LHCN-M2 (cell line): ENCODE results near the gene TPO. TPM values are rescaled to one million over a fixed set of nuclear protein-coding genes. Genes with fewer than 3 reads are reported as not detected.
"Not testable (repeated sequence)": the region's sequence is repeated elsewhere in the genome, so short reads cannot be mapped to it uniquely, and the experiment has no call there.

Experiments used
- DNase-seq: peaks from one replicate; pipeline ENCODE4 v3.0.0-alpha.2; 2012; ENCODE audit warnings: low read depth
- total RNA-seq: library from RNA; depleted of rRNA; stranded (reverse); fragments of >200 nt; gene quantifications from 2 replicates; pipeline ENCODE4 v1.2.3, GENCODE V29; 2014

Gene TPO
- total RNA-seq, 1 experiment from 2014 or later = not detected

DNA sequence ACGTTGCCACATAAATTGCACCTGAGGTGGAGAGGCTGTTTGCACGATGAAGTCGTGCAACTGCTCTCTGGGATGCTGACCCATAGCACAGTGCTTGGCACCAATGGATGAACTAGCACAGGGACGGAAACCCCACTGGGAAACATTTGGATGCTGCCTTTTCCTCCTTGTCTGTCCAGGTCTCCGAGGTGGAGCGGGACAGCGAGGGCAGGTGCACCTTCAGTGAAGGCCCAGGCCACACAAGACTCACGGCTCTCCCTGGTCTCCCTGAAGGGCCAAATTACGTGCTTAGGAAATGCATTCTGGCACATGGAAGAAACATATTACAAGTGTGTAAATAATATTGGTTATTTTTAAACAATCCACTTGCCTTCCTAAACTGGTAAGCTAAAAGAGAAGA lies 70.3 kb downstream of the TPO start:
- no peak for DNase-seq

DNA sequence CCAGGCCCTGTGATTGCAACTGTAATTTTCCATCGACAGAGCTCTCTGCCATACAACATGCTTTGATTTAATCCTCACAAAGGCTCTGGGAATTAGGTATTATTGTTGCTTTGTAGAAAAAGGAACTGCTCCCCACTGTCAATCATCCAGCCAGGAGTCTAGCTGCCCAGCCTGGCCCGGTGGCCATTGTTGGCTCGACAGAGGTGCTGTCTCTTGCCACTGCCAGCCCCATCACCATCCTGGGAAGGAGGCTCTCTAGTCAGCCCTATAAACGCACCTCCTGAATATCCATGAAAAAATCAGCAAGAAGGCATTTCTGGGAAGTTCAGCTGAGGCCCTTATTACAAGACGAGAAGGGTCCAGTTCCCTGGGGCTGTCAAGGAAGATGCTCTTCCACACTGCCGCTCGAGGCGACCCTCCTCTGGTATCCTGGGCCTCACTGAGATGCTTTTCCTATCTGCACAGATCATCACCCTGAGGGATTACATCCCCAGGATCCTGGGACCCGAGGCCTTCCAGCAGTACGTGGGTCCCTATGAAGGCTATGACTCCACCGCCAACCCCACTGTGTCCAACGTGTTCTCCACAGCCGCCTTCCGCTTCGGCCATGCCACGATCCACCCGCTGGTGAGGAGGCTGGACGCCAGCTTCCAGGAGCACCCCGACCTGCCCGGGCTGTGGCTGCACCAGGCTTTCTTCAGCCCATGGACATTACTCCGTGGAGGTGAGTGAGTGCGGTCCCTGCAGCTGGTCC lies 71.0 kb downstream of the TPO start:
- DNase-seq = no peak

DNA sequence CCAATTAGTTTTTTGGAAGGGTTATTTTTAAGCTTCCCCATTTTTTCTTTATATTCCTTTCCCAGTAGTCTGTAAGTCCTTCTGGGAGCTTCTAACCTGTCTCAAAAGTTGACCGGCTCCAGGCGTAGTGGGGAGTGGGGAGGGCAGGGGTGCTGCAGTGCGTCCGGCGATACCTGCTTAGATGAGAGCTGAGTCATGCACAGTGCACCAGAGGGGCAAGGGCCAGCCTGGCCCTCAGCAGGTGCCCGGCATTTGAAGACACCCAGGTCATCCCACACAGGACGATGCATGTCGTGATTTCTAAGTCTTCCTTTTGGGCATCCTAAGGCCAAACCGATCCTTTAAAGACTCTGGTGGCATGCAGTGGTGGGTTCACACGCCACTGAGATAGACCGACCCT lies 73.4 kb downstream of the TPO start:
- no peak for DNase-seq

DNA sequence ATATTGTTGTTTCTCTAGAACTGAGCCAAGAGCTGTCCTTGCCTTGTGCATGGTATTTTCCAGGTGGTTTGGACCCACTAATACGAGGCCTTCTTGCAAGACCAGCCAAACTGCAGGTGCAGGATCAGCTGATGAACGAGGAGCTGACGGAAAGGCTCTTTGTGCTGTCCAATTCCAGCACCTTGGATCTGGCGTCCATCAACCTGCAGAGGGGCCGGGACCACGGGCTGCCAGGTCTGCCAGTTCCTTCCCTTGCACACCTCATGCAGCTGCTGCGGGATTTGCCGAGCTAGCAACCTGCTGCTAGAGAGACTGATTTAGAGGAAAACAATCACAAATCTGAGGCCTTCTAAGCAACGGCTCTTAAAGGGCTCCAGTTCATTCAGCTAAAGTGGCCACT lies 74.5 kb downstream of the TPO start:
- no peak for DNase-seq

DNA sequence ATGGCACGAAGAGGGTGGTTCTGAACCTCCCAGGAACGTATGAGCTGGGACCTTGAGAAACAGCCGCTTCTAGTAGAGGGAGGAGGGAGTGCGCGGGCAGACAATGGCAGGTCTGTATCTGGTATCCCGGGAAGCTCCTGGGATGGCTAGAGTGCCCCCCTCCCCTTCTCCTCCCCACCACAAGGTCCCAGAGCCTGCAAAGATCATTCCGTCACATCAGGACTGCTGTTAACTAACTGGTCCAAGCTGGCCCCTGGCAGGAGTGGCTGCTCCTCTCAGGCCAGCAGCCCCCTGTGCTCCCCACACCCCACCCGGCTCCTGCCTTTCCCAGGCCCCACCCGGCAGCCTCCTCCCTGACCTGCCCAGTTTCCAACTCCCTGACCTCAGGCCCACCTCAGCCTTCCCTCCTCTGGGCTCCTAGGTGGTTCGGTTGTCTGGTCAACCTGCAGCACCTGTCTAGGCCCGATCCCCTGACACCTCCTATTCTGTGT lies 75.0 kb downstream of the TPO start:
- DNase-seq = no peak

DNA sequence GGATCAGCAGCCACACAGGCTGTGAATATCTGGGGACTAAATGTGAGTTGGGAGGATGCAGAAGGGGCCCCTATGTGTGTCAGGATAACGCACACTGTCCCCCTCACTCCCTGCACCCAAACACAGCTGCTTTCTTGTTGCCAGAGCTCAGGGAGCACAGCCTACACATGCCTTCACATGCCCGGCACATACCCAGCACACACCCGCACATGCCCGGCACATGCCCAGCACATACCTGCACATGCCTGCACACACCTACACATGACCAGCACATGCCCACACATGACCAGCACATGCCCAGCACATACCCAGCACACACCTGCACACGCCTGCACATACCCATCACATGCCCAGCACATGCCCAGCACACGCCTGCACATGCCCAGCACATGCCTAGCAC lies 75.6 kb downstream of the TPO start:
- no peak for DNase-seq

DNA sequence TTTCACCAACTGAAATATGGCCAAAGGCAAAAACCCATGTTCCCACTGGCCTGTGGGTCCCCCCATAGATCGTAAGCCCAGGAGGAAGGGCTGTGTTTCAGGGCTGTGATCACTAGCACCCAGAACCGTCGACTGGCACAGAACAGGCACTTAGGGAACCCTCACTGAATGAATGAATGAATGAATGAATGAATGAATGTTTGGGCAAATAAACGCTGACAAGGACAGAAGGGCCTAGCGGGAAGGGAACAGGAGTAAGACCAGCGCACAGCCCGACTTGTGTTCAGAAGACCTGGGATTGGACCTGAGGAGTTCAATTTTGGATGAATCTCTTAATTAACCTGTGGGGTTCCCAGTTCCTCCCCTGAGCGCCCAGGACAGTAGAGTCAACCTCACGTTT lies 76.2 kb downstream of the TPO start:
- DNase-seq = no peak

DNA sequence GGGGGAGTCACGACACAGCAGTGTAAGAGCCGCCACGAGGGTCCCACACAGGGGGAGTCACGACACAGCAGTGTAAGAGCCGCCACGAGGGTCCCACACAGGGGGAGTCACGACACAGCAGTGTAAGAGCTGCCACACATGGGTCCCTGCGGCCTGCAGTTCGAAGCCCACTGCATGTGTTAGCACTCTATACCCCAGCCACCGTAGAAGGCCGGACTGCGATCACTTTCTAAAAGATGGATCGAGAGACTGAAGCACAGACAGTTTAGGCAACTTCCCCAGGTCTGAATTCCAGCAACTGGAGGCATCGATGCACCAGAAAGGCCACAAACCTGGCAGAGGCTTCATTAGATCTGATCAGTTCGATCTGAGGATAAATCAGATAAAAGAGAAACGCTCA lies 77.1 kb downstream of the TPO start:
- DNase-seq = not testable (repeated sequence)

DNA sequence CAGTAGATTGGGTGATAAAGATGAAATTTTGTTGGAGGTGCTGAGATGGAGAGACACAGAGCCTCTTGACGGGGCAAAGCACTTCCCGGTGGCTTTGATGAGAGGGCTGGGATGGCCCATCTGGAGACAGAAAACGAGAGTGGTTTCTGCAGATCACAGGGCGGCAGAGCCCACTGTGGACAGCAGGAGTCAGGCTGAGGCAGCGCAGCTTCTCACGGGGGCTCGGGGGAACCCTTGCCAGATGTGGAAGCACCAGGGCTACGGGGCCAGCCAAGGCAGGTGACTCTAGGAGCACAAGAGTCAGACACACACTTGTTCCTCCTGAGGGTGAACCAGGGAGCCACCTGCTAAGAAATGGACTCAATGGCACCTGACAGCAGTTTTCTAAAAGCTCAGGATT lies 78.5 kb downstream of the TPO start:
- no peak for DNase-seq

DNA sequence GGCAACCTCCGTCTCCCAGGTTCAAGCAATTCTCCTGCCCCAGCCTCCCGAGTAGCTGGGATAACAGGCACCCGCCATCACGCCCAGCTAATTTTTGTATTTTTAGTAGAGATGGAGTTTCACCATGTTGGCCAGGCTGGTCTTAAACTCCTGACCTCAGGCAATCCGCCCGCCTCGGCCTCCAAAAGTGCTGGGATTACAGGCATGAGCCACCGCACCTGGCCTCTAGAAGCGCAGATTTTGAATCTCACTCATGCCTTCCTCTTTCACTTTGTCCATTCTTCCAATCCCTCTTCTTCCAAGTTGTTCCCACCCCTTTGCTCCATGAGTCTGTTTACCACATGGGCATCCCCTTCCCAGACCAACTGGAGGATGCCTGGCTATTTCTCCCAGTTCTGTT lies 79.0 kb downstream of the TPO start:
- not testable (repeated sequence) for DNase-seq

DNA sequence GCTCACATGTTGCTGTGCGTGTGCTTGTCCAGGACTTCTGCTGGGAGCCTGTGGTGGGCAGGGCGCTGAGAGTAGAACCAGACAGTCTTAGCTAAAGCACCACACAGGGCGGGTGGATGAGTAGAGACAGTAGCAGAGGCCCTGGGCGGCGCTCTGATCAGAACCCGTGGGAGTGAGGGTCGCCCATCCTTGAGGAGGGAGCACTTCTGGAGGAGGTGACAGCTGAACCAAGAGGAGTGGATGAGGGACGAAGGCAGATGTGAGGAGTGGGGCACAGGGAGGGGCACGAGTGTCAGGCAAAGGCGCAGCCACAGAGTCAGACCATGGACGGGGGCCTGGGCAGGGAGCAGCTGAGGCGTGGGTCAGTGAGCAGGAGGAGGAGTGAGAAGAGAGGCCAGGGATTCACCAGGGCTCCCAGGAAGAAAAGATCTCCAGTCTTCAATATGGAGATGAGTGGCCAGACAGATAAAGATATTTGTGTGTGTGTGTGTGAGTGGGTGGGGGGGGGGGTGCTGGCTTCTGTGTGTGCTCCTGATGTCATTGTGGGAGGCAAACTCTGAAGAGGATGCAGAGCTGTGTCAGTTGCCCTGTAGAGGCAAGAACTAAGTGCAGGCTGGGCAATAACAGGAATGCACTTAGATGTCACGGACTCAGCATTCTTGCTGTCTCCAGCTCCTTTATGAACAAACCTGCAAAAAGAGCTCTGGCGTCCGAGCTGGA lies 79.6 kb downstream of the TPO start:
- DNase-seq = no peak

DNA sequence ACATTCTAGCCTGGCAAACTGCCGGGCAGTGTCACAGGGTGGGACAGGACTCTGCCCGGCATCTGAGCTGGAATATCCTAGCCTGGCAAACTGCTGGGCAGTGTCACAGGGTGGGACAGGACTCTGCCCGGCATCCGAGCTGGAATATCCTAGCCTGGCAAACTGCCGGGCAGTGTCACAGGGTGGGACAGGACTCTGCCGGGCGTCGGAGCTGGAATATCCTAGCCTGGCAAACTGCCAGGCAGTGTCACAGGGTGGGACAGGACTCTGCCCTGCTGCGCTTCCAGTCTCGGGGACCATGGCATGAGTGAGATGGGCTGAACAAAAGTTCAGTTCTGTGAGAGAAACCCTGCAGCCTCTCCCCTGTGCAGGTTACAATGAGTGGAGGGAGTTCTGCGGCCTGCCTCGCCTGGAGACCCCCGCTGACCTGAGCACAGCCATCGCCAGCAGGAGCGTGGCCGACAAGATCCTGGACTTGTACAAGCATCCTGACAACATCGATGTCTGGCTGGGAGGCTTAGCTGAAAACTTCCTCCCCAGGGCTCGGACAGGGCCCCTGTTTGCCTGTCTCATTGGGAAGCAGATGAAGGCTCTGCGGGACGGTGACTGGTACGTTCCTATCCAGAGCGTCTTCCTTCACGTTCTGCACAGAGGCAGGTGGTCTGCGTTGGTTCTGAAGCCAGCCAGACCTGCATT lies 80.3 kb downstream of the TPO start:
- no peak for DNase-seq

DNA sequence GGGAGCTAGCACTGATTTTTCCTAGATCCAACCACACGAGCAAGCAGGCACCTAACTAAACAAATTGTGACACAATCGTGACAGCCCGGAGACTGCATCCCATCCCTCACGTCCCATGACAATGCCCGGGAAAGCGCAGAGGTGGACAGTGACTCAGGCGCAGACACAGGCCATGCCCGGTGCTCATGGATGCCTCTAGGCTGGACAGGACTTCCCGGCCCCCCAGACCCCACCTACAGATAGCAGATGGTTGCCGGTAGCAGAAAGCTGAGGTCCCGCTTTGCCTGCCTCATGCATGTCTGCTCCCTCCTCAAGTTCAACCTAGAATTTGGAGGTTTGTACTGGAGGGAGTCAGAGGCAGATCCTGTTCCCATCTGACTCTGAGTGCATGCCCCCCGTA lies 81.0 kb downstream of the TPO start:
- DNase-seq = no peak

DNA sequence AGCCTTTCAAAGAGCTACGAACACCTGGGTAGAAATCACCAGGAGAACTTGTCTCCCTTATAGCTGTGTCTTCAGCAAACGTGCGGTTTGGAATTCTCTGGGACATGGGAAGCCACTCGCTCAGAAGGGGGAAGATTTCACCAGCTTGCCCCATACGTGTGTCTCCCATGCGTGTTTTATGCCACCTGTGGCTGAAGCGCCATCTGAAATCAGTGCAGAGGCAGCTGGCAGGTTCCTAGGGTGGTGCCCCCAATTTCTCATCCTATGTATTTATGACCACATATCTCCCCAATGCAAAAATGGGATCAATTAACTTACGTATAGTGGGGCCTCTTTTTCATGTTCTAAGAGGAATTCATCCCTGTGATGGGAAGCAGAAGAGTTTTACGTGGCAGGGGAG lies 81.6 kb downstream of the TPO start:
- no peak for DNase-seq

DNA sequence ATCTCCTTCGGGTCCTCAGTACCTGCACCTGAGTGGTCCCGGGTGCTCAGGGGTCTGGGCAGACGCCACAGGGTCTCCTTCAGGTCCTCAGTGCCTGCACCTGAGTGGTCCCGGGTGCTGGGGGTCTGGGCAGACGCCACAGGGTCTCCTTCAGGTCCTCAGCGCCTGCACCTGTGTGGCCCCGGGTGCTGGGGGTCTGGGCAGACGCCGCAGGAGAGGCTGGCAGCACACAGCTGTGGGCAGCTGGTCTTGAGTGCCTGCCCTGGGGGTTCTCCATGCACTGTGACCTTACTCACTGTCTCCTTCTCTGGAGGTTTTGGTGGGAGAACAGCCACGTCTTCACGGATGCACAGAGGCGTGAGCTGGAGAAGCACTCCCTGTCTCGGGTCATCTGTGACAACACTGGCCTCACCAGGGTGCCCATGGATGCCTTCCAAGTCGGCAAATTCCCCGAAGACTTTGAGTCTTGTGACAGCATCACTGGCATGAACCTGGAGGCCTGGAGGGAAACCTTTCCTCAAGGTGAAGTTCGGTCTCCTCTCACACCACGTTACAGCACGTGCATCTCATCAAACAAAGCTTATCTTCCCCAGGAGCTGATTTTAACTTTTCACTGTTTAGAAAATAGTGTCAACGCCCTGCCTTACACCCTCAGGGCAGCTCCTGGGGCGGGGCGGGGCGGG lies 82.6 kb downstream of the TPO start:
- no peak for DNase-seq

DNA sequence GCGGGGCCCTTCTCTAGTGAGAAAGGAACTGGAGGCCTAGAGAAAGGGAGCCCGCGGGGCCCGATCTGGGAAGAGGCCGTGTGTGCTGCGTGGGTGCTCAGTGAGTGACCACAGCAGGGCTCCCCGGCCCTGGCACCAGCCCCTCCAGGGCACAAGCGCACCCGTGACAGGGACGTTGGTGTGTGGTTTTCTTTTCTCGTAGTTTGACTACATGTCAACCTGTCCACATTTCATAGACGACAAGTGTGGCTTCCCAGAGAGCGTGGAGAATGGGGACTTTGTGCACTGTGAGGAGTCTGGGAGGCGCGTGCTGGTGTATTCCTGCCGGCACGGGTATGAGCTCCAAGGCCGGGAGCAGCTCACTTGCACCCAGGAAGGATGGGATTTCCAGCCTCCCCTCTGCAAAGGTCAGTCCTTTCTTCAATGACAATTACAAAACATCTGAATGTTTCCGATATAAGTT lies 83.1 kb downstream of the TPO start:
- no peak for DNase-seq

DNA sequence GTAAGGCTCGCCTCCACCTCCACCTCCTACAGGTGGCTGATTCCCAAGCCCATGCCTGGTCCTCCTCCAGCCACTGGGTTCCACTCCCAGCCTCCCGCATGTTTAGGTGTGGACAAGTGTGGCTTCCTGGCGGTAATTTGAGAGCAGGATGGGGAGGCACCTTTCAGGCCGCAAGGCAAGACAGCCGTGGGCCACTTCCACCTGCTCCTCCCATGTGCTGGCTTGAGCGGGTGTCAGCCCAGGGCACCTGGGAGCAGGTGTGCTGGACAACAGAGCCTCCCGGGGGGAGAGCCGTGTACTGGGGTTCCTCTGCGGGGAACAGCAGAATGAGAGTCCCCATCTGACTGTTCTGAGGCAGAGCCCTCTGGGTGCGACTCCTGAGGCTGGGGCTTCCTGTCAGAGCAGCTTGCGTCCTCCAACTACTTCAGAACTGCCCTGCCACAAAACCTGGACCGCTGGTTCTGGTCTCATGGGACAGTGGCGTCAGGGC lies 83.9 kb downstream of the TPO start:
- DNase-seq = no peak

DNA sequence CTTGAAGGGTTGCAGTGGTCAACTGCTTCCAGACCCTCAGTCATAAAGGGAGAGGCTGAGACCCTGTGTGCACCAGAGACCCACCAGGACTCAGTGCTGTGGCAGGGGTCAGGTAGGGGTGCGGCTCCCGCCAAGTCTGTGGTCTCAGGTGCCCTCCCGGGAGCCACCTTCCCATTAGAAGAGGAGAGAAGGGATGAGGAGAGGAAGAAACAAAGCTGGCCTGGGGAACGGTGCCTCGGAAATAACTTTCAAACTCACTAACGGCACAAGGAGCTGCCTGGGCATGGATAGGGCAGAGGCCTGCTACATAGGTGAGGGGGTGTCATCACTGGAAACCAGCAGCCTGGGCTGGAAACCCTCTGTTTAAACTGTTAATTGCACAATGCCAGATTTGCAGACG lies 84.9 kb downstream of the TPO start:
- no peak for DNase-seq

DNA sequence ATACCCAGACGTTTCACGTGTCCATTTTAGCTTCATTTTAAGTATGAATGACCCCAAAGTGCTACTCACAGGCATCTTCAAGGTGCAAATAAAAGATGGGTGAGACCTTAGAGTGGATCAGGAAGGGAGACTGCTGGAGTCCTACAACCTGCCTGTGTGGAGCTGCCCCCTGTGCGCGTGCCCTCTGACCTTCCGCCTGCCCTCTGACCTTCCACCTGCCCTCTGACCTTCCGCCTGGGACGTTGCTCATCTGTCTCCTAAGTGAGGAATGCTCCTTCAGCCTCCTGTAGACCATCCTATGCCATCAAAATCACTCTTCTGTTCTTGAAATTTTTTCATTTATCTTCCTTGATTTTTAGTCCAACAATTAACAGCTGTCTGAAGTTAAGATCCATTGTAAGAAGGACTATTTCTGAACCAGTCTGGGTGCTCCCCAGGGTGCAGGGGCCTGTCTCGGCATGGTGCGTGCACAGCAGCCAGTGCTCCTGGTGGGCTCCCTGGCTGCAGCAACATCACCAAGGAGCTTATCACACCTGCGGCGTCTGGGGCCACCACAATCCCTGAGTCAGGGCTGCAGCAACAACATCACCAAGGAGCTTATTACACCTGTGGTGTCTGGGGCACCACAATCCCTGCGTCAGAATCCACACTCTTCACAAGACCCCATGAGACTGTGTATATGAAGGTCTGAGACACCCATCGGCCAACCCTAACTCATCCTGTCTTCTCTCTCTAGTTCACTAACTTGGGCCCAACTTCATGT lies 86.0 kb downstream of the TPO start:
- no peak for DNase-seq

DNA sequence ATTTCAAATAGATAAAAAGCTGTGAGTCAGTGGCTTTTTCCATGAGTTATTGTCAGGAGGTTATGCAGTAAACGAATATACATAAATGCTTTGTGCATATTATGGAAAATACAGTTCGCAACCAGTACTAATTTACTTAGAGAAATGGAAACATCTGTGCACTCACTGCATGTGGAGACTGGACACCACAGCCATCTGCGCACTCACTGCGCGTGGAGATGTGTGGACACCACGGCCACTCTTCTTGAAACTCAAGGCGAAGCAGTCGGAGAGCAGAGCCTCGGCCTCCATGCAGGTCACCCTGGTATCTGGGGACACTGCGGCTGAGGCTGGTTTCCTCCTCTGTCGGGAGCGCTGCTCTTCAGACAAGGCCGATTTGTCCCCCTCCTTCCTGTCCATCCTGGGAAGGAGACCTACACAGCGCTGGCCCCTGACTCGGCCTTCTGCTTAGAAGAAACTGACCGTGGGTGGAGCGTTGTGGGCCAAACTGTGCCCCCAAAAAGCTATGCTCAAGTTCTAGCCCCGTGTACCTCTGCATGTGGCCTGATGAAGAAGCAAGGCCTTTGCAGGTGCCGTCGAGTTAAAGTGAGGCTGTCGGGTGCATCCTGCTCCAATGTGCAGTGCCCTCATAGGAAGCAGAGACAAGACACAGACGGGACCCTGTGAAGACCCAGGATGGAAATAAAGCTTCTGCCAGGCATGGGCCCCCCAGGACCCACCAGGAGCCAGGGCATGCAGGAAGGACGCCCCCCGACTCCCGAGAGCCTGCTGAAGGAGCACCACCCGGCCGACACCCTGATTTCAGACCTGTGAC lies 88.0 kb downstream of the TPO start:
- DNase-seq = no peak
